Gastroesophageal sphincter (tissue), 4 donors: ENCODE results near the gene SIRT1. TPM values are rescaled to one million over a fixed set of nuclear protein-coding genes. Genes with fewer than 3 reads are reported as not detected.

Experiments used
- ATAC-seq: fragments of 150-250 bp; one replicate; pipeline ENCODE4 v1.9.1; 2016; ENCODE audit warnings: mild to moderate bottlenecking, moderate library complexity
- H3K27ac ChIP-seq, 4 donors: fragments of 200-600 bp; sonication (generic) in 3 of 4; 1 replicate in 3 of 4; 2 replicates in 1 of 4; pipeline ENCODE4 v1.5.1; 2016 to 2019
- H3K27me3 ChIP-seq: fragments of 200-600 bp; sonication (generic); one replicate; pipeline ENCODE4 v1.5.1; 2019
- H3K36me3 ChIP-seq, 2 donors: fragments of 200-600 bp; sonication (generic); one replicate each; pipeline ENCODE4 v1.5.1; 2019; ENCODE audit warnings: control low read depth in 1 of 2
- H3K4me1 ChIP-seq, 3 donors: fragments of 200-600 bp; sonication (generic); 1 replicate in 2 of 3; 2 replicates in 1 of 3; pipeline ENCODE4 v1.5.1; 2016 to 2019; ENCODE audit warnings: control low read depth in 2 of 3
- H3K4me3 ChIP-seq, 2 donors: fragments of 200-600 bp; sonication (generic); one replicate each; pipeline ENCODE4 v1.5.1; 2019; ENCODE audit warnings: mild to moderate bottlenecking in 1 of 2, moderate library complexity in 1 of 2
- H3K9me3 ChIP-seq, 3 donors: fragments of 200-600 bp; sonication (generic); one replicate each; pipeline ENCODE4 v1.5.1; 2017 to 2019; ENCODE audit warnings: control low read depth in 2 of 3
- CTCF ChIP-seq, 4 experiments: fragments of 200-600 bp in 2 of 4; fragments of 450-650 bp in 2 of 4; sonication (generic) in 1 of 4; IDR thresholded peaks; one replicate each; pipeline ENCODE4 v1.5.1; 2017 to 2019; ENCODE audit warnings: antibody characterized with exemption in 4 of 4, mild to moderate bottlenecking in 2 of 4, moderate library complexity in 2 of 4
- EP300 ChIP-seq: sonication (generic); formaldehyde crosslinking; IDR thresholded peaks from one replicate; pipeline ENCODE4 v1.6.1; 2017; ENCODE audit warnings: antibody characterized with exemption, mild to moderate bottlenecking
- POLR2A ChIP-seq, 2 donors: fragments of 450-650 bp; IDR thresholded peaks; one replicate each; pipeline ENCODE4 v1.6.1; 2017; ENCODE audit warnings: antibody characterized with exemption in 2 of 2, mild to moderate bottlenecking in 2 of 2, moderate library complexity in 1 of 2
- POLR2AphosphoS5 ChIP-seq: sonication (generic); formaldehyde crosslinking; IDR thresholded peaks from one replicate; pipeline ENCODE4 v1.6.1; 2017; ENCODE audit warnings: antibody characterized with exemption
- WGBS, 2 donors: methylation state at CpG; one replicate each; pipeline ENCODE4 v1.1.5; 2018; ENCODE audit warnings: low coverage in 1 of 2; 5-methylcytosine and 5-hydroxymethylcytosine counted together
- total RNA-seq, 4 donors: library from RNA; depleted of rRNA; stranded (reverse); fragments of >200 nt; gene quantifications; one replicate each; pipeline ENCODE4 v1.1.0, GENCODE V29; 2016

SIRT1 gene
- total RNA-seq, 4 donors from 2014 or later = 22.1 to 39.8 (median 33.4) TPM

GRCh38 chr10:67852761-67853160, 31.7 kb upstream of the SIRT1 start:
- Histone ChIP-seq H3K27me3 (no peaks in the 10 kb centered on the region), H3K4me1 (peaks cover 0 to 15% (median 3%) of the 10 kb centered on the region in 3 donors), H3K27ac (no peak overlapping the region), H3K36me3 (no peaks in the 10 kb centered on the region), H3K4me3 (no peak overlapping the region), H3K9me3 (no peaks in the 10 kb centered on the region)
- WGBS, 2 donors = 43 to 78% methylated on average over 3 to 5 of the region's 5 CpGs
- TF ChIP-seq EP300 (no peak), CTCF (IDR thresholded peaks at IDR 0.05) (no peak), POLR2A (IDR thresholded peaks at IDR 0.05) (no peak), POLR2AphosphoS5 (no peak)
- no peak for ATAC-seq

GRCh38 chr10:67853512-67853911, 30.9 kb upstream of the SIRT1 start:
- no peak for ATAC-seq
- Histone ChIP-seq H3K27me3 (no peaks in the 10 kb centered on the region), H3K36me3 (no peaks in the 10 kb centered on the region), H3K4me3 (no peak overlapping the region), H3K4me1 (peaks cover 0 to 15% (median 3%) of the 10 kb centered on the region in 3 donors), H3K9me3 (no peaks in the 10 kb centered on the region), H3K27ac (no peak overlapping the region)
- TF ChIP-seq EP300 = no peak
- no peak for TF ChIP-seq POLR2AphosphoS5
- TF ChIP-seq CTCF (IDR thresholded peaks at IDR 0.05) = no peak
- TF ChIP-seq POLR2A (IDR thresholded peaks at IDR 0.05) = no peak
- 80 to 100% methylated on average over 3 of the region's 3 CpGs for WGBS, 2 donors

- no peaks in the 10 kb centered on the region for H3K9me3 ChIP-seq
- TF ChIP-seq EP300 (no peak), POLR2AphosphoS5 (no peak), POLR2A (IDR thresholded peaks at IDR 0.05) (no peak), CTCF (IDR thresholded peaks at IDR 0.05) (no peak)
- no peak for ATAC-seq
- no peak overlapping the region for H3K4me3 ChIP-seq
- 83 to 98% methylated on average over 2 of the region's 2 CpGs for WGBS, 2 donors
- no peaks in the 10 kb centered on the region for H3K27me3 ChIP-seq
- peaks cover 0 to 7% (median 0%) of the 10 kb centered on the region in 3 donors for H3K4me1 ChIP-seq
- H3K27ac ChIP-seq = no peak overlapping the region
- no peaks in the 10 kb centered on the region for H3K36me3 ChIP-seq
These were observed 25.5 kb upstream of the SIRT1 start for GRCh38 chr10:67858971-67859370.

- no peak for ATAC-seq
- WGBS, 2 donors = 65 to 72% methylated on average over 3 to 4 of the region's 4 CpGs
These were observed 22.6 kb upstream of the SIRT1 start for GRCh38 chr10:67861750-67862432.

More at GRCh38 chr10:67861750-67862432, 22.6 kb upstream of the SIRT1 start:
- H3K27ac ChIP-seq = no peak overlapping the region
- H3K36me3 ChIP-seq = no peaks in the 10 kb centered on the region
- H3K4me3 ChIP-seq = no peak overlapping the region
- no peaks in the 10 kb centered on the region for H3K4me1 ChIP-seq
- no peaks in the 10 kb centered on the region for H3K9me3 ChIP-seq
- TF ChIP-seq CTCF (IDR thresholded peaks at IDR 0.05) (no peak), POLR2A (IDR thresholded peaks at IDR 0.05) (no peak), POLR2AphosphoS5 (no peak), EP300 (no peak)
- H3K27me3 ChIP-seq = no peaks in the 10 kb centered on the region
